ENCODE results near the gene ANXA10.

GRCh38 chr4:168076989-168077725, 15.2 kb upstream of the ANXA10 start:
- TF ChIP-seq EZH2phosphoT487 (IDR thresholded peaks at IDR 0.05; ENCODE audit: insufficient read depth, low read depth) (no peak), EZH2 (IDR thresholded peaks at IDR 0.05; ENCODE audit: insufficient read depth, poor library complexity, severe bottlenecking) (no peak)
